ENCODE measurements around the gene C1QTNF6. TPM values are rescaled to one million over a fixed set of nuclear protein-coding genes. Genes with fewer than 3 reads are reported as not detected.
A peak's percentile ranks its signal among the peaks of the same experiment; 100 is the strongest.

Gene C1QTNF6
- total RNA-seq, 1 donor from 2014 or later = 6.1 TPM

DNA sequence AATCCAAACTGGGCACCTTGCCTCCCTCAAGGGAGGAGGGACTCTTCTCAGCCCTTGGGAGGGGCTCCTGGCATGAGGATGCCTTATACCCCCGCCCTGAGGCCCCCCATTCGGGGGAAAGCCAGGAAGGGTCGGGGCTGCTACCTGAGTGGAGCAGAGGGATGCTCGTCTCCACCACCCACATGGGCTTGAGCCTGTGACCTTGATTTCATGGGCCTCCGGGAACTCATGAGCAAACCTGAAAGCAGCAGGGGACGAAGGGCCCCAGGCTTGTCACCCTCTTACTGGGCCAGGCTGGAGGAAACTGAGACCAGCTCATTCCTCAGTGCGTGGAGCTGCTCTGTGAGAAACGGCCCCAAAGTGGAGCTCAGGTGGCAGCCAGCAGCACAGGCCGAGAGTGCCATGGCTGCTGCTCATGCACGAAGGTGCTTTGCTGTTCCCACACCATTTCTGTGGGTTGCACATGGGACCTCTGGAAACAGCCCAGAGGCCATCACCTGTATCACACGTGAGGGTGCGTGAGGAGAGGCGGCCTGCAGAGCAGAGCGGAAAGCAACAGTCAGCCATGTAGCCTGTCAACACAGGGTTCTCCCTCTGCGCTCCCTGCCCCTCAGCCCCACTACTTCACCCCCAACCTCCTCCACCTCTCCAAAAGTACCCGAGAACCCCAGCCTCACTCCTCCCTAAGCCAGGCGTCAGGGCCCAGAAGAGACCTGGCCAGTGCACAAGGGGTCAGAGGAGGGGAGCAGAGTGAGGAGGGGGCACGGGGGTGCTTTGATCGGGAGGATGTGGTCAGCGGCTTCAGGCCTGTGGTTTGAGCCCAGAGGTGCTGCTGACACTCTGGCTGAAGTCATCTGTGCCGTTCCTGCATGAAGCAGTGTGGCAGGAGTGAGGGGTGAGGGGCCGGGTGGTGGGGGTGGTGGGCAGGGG is 24.2 kb downstream of the C1QTNF6 start:
- no peak overlapping the region for H3K4me3 ChIP-seq
- no peaks in the 10 kb centered on the region for H3K36me3 ChIP-seq
- peak overlapping the region; percentile 60 for H3K27ac ChIP-seq
- DNase-seq (no peak), ATAC-seq (peak; percentile 8)
- no peaks in the 10 kb centered on the region for H3K27me3 ChIP-seq
- H3K4me1 ChIP-seq = peaks cover 11% of the 10 kb centered on the region
- intact Hi-C loops (cut with DNase I) = no loop called here
- no peaks in the 10 kb centered on the region for H3K9me3 ChIP-seq
- TF ChIP-seq, protein P1, sequence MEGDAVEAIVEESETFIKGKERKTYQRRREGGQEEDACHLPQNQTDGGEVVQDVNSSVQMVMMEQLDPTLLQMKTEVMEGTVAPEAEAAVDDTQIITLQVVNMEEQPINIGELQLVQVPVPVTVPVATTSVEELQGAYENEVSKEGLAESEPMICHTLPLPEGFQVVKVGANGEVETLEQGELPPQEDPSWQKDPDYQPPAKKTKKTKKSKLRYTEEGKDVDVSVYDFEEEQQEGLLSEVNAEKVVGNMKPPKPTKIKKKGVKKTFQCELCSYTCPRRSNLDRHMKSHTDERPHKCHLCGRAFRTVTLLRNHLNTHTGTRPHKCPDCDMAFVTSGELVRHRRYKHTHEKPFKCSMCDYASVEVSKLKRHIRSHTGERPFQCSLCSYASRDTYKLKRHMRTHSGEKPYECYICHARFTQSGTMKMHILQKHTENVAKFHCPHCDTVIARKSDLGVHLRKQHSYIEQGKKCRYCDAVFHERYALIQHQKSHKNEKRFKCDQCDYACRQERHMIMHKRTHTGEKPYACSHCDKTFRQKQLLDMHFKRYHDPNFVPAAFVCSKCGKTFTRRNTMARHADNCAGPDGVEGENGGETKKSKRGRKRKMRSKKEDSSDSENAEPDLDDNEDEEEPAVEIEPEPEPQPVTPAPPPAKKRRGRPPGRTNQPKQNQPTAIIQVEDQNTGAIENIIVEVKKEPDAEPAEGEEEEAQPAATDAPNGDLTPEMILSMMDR (IDR thresholded peaks at IDR 0.05) = no peak

DNA sequence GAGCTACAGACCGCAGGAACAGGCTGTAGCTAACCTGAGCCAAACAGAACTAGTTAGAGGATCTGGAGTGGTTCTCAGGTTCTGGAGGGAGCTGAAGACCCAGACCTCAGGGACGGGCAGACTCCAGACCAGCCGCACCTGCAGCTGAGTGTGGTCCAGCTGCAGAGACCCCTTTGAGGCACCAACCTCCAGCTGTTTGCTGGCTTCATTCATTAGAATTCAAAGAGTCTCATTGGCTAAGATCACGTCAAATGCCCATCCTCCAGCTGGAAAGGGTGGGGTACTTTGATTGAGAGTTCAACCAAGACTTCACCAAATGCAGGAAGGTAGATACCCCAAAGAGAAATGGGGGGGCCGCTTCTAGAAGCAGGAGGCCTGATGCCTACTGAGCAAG is 25.0 kb downstream of the C1QTNF6 start:
- no peaks in the 10 kb centered on the region for H3K9me3 ChIP-seq
- intact Hi-C loops (cut with DNase I) = no loop called here
- H3K27ac ChIP-seq = peak overlapping the region; percentile 60
- no peak overlapping the region for H3K4me3 ChIP-seq
- no peak for ATAC-seq
- TF ChIP-seq, protein P1 (IDR thresholded peaks at IDR 0.05) = no peak
- H3K27me3 ChIP-seq = no peaks in the 10 kb centered on the region
- H3K4me1 ChIP-seq = peaks cover 11% of the 10 kb centered on the region
- DNase-seq = no peak
- no peaks in the 10 kb centered on the region for H3K36me3 ChIP-seq

DNA sequence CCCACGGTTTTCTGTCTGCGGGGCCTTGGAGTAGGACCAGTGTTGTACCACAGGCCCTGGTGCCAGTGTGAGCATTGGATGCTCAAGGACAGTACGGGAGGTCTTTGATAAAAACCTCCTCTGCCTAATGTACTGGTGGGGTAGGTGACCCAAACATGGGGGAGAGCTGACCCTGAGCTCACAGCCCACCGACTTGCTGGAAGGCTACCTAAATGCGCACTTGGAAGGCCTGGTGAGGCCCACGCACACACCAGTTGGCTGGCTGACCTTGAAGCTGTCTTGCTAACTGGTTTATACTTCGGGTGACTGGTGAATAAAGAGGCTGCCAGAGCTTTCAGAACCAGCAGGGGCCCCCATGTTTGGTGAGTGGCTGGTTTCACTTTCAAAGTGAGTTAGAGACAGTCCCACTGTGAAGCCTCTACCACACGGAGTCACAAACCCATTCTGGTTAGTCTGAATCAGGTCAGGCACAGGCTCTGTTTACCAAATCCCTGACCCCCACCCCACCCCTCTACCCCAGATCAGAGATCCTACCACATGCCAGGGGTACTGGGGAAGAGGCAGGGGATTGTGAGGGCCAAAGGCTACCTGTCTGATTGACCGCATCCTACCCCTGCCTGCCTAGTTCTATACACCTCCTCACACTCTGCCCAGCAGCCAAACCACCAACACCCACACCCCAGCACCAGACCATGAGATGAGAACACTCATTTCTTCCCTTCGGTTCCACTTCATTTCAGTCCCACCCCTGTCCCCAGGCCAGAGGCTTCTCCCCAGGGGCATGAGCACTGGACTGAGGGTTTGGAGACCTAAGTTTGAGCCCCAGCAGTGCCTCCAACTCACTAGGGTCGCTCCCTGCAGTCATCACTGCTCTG is 25.6 kb downstream of the C1QTNF6 start:
- Histone ChIP-seq H3K4me1 (peaks cover 8% of the 10 kb centered on the region), H3K36me3 (no peaks in the 10 kb centered on the region), H3K27ac (peak overlapping the region; percentile 60), H3K9me3 (no peaks in the 10 kb centered on the region), H3K4me3 (no peak overlapping the region), H3K27me3 (no peaks in the 10 kb centered on the region)
- ATAC-seq (peak; percentile 4), DNase-seq (no peak)
- TF ChIP-seq, protein P1 (IDR thresholded peaks at IDR 0.05) = no peak
- intact Hi-C loops (cut with DNase I) = no loop called here

DNA sequence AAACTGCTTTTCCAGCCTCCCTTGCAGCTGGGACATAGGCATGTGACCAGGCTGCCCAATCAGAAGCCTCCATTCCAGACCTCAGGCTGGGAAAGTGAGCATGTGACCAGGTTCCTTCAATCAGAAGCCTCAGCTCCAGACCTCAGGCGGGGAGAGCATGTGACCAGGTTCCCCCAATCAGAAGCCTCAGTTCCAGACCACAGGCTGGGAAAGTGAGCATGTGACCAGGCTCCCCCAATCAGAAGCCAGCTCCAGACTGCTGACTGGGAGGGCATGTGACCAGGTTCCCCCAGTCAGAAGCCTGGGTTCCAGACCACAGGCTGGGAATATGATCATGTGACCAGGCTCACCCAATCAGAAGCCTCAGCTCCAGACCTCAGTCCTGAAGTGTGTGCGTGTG is 26.6 kb downstream of the C1QTNF6 start:
- no peaks in the 10 kb centered on the region for H3K9me3 ChIP-seq
- no peak for DNase-seq
- no peaks in the 10 kb centered on the region for H3K36me3 ChIP-seq
- TF ChIP-seq, protein P1 (IDR thresholded peaks at IDR 0.05) = no peak
- H3K4me3 ChIP-seq = no peak overlapping the region
- no peak for ATAC-seq
- H3K4me1 ChIP-seq = no peaks in the 10 kb centered on the region
- H3K27me3 ChIP-seq = no peaks in the 10 kb centered on the region
- H3K27ac ChIP-seq = no peak overlapping the region
- intact Hi-C loops (cut with DNase I) = no loop called here

DNA sequence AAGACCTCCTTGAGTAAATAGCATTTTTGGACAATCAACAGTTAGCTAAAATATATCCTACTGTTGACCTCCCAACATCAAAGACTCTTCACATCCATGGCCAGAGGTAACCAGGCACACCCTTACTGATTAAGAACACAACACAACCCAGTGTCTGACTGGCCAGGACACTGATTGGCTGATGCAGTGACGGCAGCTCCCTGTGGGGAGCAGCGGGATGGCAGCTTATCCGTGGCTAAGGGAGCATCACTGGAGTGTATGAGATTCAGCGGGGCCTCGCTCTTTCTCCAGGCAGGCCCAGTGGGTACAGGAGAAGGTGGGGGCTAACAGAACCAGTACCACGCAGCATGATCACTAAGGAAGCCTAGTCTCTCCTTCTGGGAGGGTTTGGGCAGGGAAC is 28.0 kb downstream of the C1QTNF6 start:
- H3K36me3 ChIP-seq = no peaks in the 10 kb centered on the region
- no peak overlapping the region for H3K27ac ChIP-seq
- ATAC-seq = no peak
- no peaks in the 10 kb centered on the region for H3K9me3 ChIP-seq
- no peaks in the 10 kb centered on the region for H3K4me1 ChIP-seq
- H3K27me3 ChIP-seq = no peaks in the 10 kb centered on the region
- TF ChIP-seq, protein P1 (IDR thresholded peaks at IDR 0.05) = no peak
- no peak overlapping the region for H3K4me3 ChIP-seq
- intact Hi-C loops (cut with DNase I) = no loop called here
- DNase-seq = no peak

Data from upper lobe of right lung (tissue), 1 donor.